CD14-positive monocyte (primary cell): ENCODE results near the gene PARP15. TPM values are rescaled to one million over a fixed set of nuclear protein-coding genes. Genes with fewer than 3 reads are reported as not detected.

Source experiments
- DNase-seq, 3 donors: peaks; one replicate each; pipeline ENCODE4 v3.0.0-alpha.2; 2011 to 2022
- H2AFZ ChIP-seq: 2 replicates; pipeline ENCODE4 v1.6.0; 2012; ENCODE audit warnings: mild to moderate bottlenecking, low read depth, low read length, inconsistent platforms; ENCODE audit not compliant: insufficient read depth, poor library complexity, severe bottlenecking
- H3K27ac ChIP-seq, 2 donors: 1 replicate in 1 of 2; 2 replicates in 1 of 2; pipeline ENCODE4 v1.5.1; 2012 to 2013; ENCODE audit warnings: low read length in 2 of 2, control low read depth in 1 of 2, inconsistent platforms in 1 of 2, low read depth in 1 of 2, mild to moderate bottlenecking in 1 of 2
- H3K27me3 ChIP-seq, 2 donors: one replicate each; pipeline versions ENCODE4 v1.6.0 to v1.6.1; 2011 to 2013; ENCODE audit warnings: low read length in 2 of 2; ENCODE audit not compliant: control insufficient read depth in 2 of 2, insufficient read depth in 2 of 2
- H3K36me3 ChIP-seq, 2 donors: replicated peaks in 1 of 2; 1 replicate in 1 of 2; 2 replicates in 1 of 2; pipeline versions ENCODE4 v1.5.1 to v1.6.1; 2012 to 2013; ENCODE audit warnings: low read length in 2 of 2, control low read depth in 1 of 2, inconsistent platforms in 1 of 2, mild to moderate bottlenecking in 1 of 2; ENCODE audit not compliant: insufficient read depth in 2 of 2, control insufficient read depth in 1 of 2
- H3K4me1 ChIP-seq, 2 donors: 1 replicate in 1 of 2; 2 replicates in 1 of 2; pipeline versions ENCODE4 v1.5.1 to v1.6.1; 2012 to 2013; ENCODE audit warnings: low read length in 2 of 2, control low read depth in 1 of 2, inconsistent platforms in 1 of 2, mild to moderate bottlenecking in 1 of 2, moderate library complexity in 1 of 2; ENCODE audit not compliant: insufficient read depth in 2 of 2, control insufficient read depth in 1 of 2
- H3K4me2 ChIP-seq: replicated peaks from 2 replicates; pipeline ENCODE3; 2012; ENCODE audit warnings: low read length, moderate library complexity, mild to moderate bottlenecking; ENCODE audit not compliant: poor library complexity, severe bottlenecking; ENCODE audit errors: extremely low read depth
- H3K4me3 ChIP-seq, 3 experiments: fragments of 200-600 bp in 1 of 3; sonication (generic) in 1 of 3; replicated peaks in 1 of 3; 1 replicate in 2 of 3; 2 replicates in 1 of 3; pipeline ENCODE4 v1.5.1; 2011 to 2013; ENCODE audit warnings: low read length in 3 of 3, mild to moderate bottlenecking in 3 of 3, control low read depth in 2 of 3, low read depth in 2 of 3, inconsistent platforms in 1 of 3, moderate library complexity in 1 of 3
- H3K79me2 ChIP-seq: 2 replicates; pipeline ENCODE4 v1.6.0; 2012; ENCODE audit warnings: mild to moderate bottlenecking, control low read depth, inconsistent platforms, low read length, moderate library complexity; ENCODE audit not compliant: insufficient read depth
- H3K9ac ChIP-seq: 2 replicates; pipeline ENCODE4 v1.6.0; 2017; ENCODE audit warnings: low read length, mild to moderate bottlenecking; ENCODE audit not compliant: insufficient read depth, poor library complexity, severe bottlenecking
- H3K9me3 ChIP-seq, 2 donors: replicated peaks in 1 of 2; 1 replicate in 1 of 2; 2 replicates in 1 of 2; pipeline versions ENCODE4 v1.5.1 to v1.6.1; 2012 to 2013; ENCODE audit warnings: low read length in 2 of 2, control low read depth in 1 of 2; ENCODE audit not compliant: control insufficient read depth in 1 of 2, insufficient read depth in 1 of 2
- H4K20me1 ChIP-seq: 2 replicates; pipeline ENCODE4 v1.6.0; 2012; ENCODE audit warnings: mild to moderate bottlenecking, low read length, control low read depth, moderate library complexity; ENCODE audit not compliant: insufficient read depth
- H3K27ac Mint-ChIP-seq, 7 donors: one replicate each; pipeline ENCODE4 v1.8.0; 2020; ENCODE audit warnings: mild to moderate bottlenecking in 7 of 7, mixed read lengths in 7 of 7, moderate library complexity in 6 of 7, inconsistent platforms in 2 of 7
- H3K27me3 Mint-ChIP-seq, 3 donors: one replicate each; pipeline ENCODE4 v1.8.0; 2021 to 2022; ENCODE audit warnings: low read depth in 3 of 3, mild to moderate bottlenecking in 3 of 3, mixed read lengths in 3 of 3, moderate library complexity in 3 of 3, inconsistent platforms in 1 of 3
- H3K36me3 Mint-ChIP-seq, 2 donors: one replicate each; pipeline ENCODE4 v1.8.0; 2020; ENCODE audit warnings: mixed read lengths in 2 of 2, inconsistent platforms in 1 of 2, mild to moderate bottlenecking in 1 of 2
- H3K4me1 Mint-ChIP-seq: one replicate; pipeline ENCODE4 v1.8.0; 2020; ENCODE audit warnings: mild to moderate bottlenecking, mixed read lengths
- H3K4me3 Mint-ChIP-seq, 2 donors: one replicate each; pipeline ENCODE4 v1.8.0; 2020; ENCODE audit warnings: mild to moderate bottlenecking in 2 of 2, mixed read lengths in 2 of 2, moderate library complexity in 1 of 2
- H3K9me3 Mint-ChIP-seq, 7 donors: one replicate each; pipeline ENCODE4 v1.8.0; 2020 to 2022; ENCODE audit warnings: mixed read lengths in 7 of 7, mild to moderate bottlenecking in 6 of 7, moderate library complexity in 6 of 7, inconsistent platforms in 2 of 7
- CTCF ChIP-seq: fragments of 200-600 bp; IDR thresholded peaks from one replicate; pipeline ENCODE4 v1.8.0; 2022; ENCODE audit warnings: antibody characterized with exemption, mild to moderate bottlenecking
- WGBS: methylation state at CpG from one replicate; pipeline ENCODE4 v1.1.5; 2013; ENCODE audit warnings: missing lambda C conversion rate; ENCODE audit not compliant: insufficient coverage; 5-methylcytosine and 5-hydroxymethylcytosine counted together
- intact Hi-C, 2 donors: fragments of 100-400 bp; cut with micrococcal nuclease; formaldehyde crosslinking; loops; one replicate each; pipeline versions ENCODE4 v1.15.0 to v1.15.1; 2023
- polyA plus RNA-seq, 3 donors: library from polyadenylated mRNA; depleted of rRNA in 1 of 3; unstranded in 2 of 3; stranded (reverse) in 1 of 3; fragments of 300-500 nt in 2 of 3; fragments of >200 nt in 1 of 3; fragmentation: Illumina TruSeq in 2 of 3; gene quantifications; 1 replicate in 2 of 3; 2 replicates in 1 of 3; pipeline ENCODE4 v1.2.3, GENCODE V29; 2012 to 2021

The PARP15 gene
- polyA plus RNA-seq, 3 donors = 0.23 to 4.4 (median 0.28) TPM

GRCh38 chr3:122603056-122603455, 25.6 kb downstream of the PARP15 start:
- no peaks in the 10 kb centered on the region for H3K9me3 Mint-ChIP-seq
- no peak overlapping the region for H2AFZ ChIP-seq
- H3K27ac ChIP-seq = no peak overlapping the region
- H3K27me3 ChIP-seq = no peaks in the 10 kb centered on the region
- no CpG with 5 or more reads among the region's 2 CpGs for WGBS
- no peak for TF ChIP-seq CTCF
- peak overlapping the region in 1 of 7 donors; percentile 24 for H3K27ac Mint-ChIP-seq
- H3K4me3 ChIP-seq = no peak overlapping the region
- H3K36me3 ChIP-seq = no peaks in the 10 kb centered on the region
- no peaks in the 10 kb centered on the region for H3K4me1 ChIP-seq
- no peak overlapping the region for H3K4me3 Mint-ChIP-seq
- H4K20me1 ChIP-seq = no peaks in the 10 kb centered on the region
- no peak overlapping the region for H3K9ac ChIP-seq
- H3K4me1 Mint-ChIP-seq = peaks cover 4% of the 10 kb centered on the region
- DNase-seq = no peak
- H3K4me2 ChIP-seq = no peak overlapping the region
- no peaks in the 10 kb centered on the region for H3K36me3 Mint-ChIP-seq
- H3K79me2 ChIP-seq = no peaks in the 10 kb centered on the region
- intact Hi-C loops = no loop called here
- H3K27me3 Mint-ChIP-seq = peaks cover 0 to 2% (median 1%) of the 10 kb centered on the region in 3 donors
- H3K9me3 ChIP-seq = no peaks in the 10 kb centered on the region

GRCh38 chr3:122606330-122606729, 28.9 kb downstream of the PARP15 start:
- Histone ChIP-seq H3K79me2 (no peaks in the 10 kb centered on the region), H3K4me2 (no peak overlapping the region), H3K27ac (no peak overlapping the region), H3K9ac (no peak overlapping the region), H3K4me1 (no peaks in the 10 kb centered on the region), H3K4me3 (no peak overlapping the region), H2AFZ (no peak overlapping the region), H3K36me3 (no peaks in the 10 kb centered on the region), H3K9me3 (no peaks in the 10 kb centered on the region), H3K27me3 (no peaks in the 10 kb centered on the region), H4K20me1 (no peaks in the 10 kb centered on the region)
- Mint-ChIP-seq H3K4me1 (peaks cover 7% of the 10 kb centered on the region), H3K36me3 (peaks cover 0 to 5% of the 10 kb centered on the region in 2 donors), H3K27ac (no peak overlapping the region), H3K4me3 (no peak overlapping the region), H3K9me3 (no peaks in the 10 kb centered on the region), H3K27me3 (peaks cover 0 to 2% (median 1%) of the 10 kb centered on the region in 3 donors)
- intact Hi-C loops = no loop called here
- WGBS = no CpG with 5 or more reads among the region's 4 CpGs
- DNase-seq = no peak
- no peak for TF ChIP-seq CTCF
